IPS DF 6.9 (cell line): ENCODE data around the gene ABCC4.

Experiments
- DNase-seq: peaks from one replicate; pipeline ENCODE4 v3.0.0-alpha.2; 2013; ENCODE audit warnings: low read depth, low spot score
- H3K27ac ChIP-seq: one replicate; pipeline ENCODE4 v1.5.1; 2013; ENCODE audit warnings: low read length, control low read depth
- H3K27me3 ChIP-seq: 2 replicates; pipeline ENCODE4 v1.6.1; 2013; ENCODE audit warnings: mild to moderate bottlenecking, low read length; ENCODE audit not compliant: control insufficient read depth, insufficient read depth
- H3K36me3 ChIP-seq: 2 replicates; pipeline ENCODE4 v1.6.1; 2013; ENCODE audit warnings: low read length; ENCODE audit not compliant: control insufficient read depth, insufficient read depth
- H3K4me1 ChIP-seq: 2 replicates; pipeline ENCODE4 v1.6.1; 2013; ENCODE audit warnings: low read length; ENCODE audit not compliant: control insufficient read depth, insufficient read depth
- H3K4me3 ChIP-seq: 2 replicates; pipeline ENCODE4 v1.5.1; 2013; ENCODE audit warnings: mild to moderate bottlenecking, low read length
- H3K9me3 ChIP-seq: 2 replicates; pipeline ENCODE4 v1.6.1; 2013; ENCODE audit warnings: low read length, inconsistent platforms; ENCODE audit not compliant: control insufficient read depth, insufficient read depth
- WGBS: extraction: QIAGEN DNeasy Blood & Tissue Kit; methylation state at CpG from one replicate; pipeline ENCODE4 v1.1.7; 2013; ENCODE audit warnings: mixed read lengths, missing lambda C conversion rate; ENCODE audit not compliant: insufficient read length, insufficient coverage; 5-methylcytosine and 5-hydroxymethylcytosine counted together

Gene ABCC4

DNA sequence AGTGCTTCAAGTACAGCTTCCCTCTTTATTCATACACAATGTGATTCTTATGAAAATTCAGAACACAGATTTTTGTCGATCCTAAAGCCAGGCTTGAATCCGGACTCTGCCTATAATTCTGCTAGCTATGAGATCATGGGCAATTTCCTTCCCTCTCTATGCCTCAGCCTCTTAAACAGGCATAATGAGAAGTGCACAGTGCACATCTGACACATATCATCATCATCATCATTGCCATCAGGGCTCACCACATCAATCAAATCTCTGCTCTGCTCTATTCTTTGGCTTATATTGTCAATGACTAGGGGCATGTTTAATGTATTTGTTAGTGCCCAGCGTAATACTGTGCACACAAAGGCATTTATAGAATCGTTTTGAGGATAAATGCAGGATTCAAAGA, 269.1 kb downstream of the ABCC4 start:
- DNase-seq = no peak
- no peaks in the 10 kb centered on the region for H3K36me3 ChIP-seq
- no peak overlapping the region for H3K4me3 ChIP-seq
- no peaks in the 10 kb centered on the region for H3K9me3 ChIP-seq
- WGBS = no CpG with 5 or more reads among the region's 4 CpGs
- no peak overlapping the region for H3K27ac ChIP-seq
- no peaks in the 10 kb centered on the region for H3K4me1 ChIP-seq
- no peaks in the 10 kb centered on the region for H3K27me3 ChIP-seq

DNA sequence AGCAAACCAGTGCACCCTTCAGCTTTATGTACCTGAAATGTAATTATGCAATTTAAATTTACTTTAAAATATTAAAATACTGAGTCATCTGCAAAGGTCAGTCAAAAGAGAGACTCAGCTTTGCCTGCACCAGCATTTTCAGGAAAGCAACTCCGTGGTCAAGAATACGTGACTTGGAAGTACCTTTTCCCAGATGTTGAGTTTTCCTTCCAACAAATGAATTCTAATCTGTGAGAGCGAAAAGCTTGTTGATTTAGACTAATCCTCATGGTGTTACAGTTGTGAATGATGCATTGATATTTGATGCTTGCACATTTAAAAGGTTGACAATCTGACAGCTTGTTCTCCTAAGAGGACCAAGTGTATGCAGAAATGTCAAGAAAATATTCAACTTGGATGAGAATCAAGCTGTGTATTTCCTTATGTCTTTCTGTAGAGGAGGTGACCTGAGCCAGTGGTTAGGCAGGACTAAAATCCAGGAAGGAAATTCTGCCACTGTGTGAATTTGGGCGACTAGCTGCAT, 270.4 kb downstream of the ABCC4 start:
- no CpG with 5 or more reads among the region's 4 CpGs for WGBS
- Histone ChIP-seq H3K27me3 (no peaks in the 10 kb centered on the region), H3K27ac (no peak overlapping the region), H3K9me3 (no peaks in the 10 kb centered on the region), H3K4me1 (no peaks in the 10 kb centered on the region), H3K36me3 (no peaks in the 10 kb centered on the region), H3K4me3 (no peak overlapping the region)
- DNase-seq = no peak

DNA sequence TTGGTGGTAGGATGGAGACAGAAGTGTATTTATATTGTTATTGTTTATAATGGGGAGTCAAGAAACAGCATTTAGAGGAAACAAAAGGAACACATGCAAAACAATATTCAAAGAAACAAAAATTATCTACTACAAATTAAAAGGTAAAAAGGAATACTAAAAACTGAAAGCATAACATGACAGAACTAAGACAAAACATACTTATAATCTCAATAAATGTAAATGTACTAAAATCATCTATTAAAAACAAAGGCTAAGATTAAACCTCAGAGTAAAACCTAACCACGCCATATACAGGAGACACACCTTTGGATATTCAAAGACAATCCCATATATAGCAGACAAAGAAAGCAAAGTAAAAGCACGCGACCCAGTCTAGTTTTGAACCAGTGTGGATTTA, 273.6 kb downstream of the ABCC4 start:
- Histone ChIP-seq H3K4me1 (no peaks in the 10 kb centered on the region; the same call in 1 of the 2 replicates), H3K27me3 (no peaks in the 10 kb centered on the region), H3K4me3 (no peak overlapping the region), H3K36me3 (no peaks in the 10 kb centered on the region), H3K9me3 (no peaks in the 10 kb centered on the region), H3K27ac (no peak overlapping the region)
- DNase-seq = no peak
- WGBS = no CpG with 5 or more reads among the region's 3 CpGs

DNA sequence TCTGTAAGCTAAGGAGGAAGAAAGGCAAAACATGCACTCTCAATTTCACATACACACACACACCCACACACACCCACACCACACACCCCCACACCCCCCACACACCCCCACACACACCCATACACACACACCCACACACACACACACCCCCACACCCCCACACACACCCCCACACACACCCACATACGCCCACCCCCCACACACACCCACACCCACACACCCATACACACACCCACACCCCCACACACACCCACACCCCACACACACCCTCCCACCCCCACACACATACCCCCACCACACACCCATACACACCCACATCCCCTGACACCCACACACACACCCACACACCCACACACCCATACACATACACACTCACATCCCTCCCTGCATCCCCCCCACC, 276.1 kb downstream of the ABCC4 start:
- DNase-seq = no peak
- H3K27ac ChIP-seq = no peak overlapping the region
- H3K4me3 ChIP-seq = no peak overlapping the region
- H3K36me3 ChIP-seq = no peaks in the 10 kb centered on the region
- H3K9me3 ChIP-seq = no peaks in the 10 kb centered on the region
- H3K27me3 ChIP-seq = no peaks in the 10 kb centered on the region
- H3K4me1 ChIP-seq = no peaks in the 10 kb centered on the region; the same call in 1 of the 2 replicates
- WGBS = no CpG with 5 or more reads among the region's 1 CpG

DNA sequence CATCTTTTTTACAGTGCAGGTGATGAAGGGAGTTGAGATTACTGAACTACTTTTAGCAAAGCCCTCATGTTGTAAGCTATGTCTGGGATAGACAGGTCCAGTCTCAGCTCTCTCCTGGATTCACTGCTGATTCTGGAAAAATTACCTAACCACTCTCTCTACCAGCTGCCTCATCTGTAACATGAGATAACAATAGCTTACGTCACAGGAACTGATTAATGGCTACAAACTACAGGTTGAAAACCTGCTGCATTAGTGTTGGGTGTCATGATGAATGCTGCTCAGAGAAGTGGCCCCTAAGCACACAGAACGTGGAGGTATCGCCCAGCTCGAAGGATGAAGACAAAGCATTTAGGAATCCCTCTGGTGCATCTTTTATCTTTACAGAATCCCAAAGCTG, 277.8 kb downstream of the ABCC4 start:
- Histone ChIP-seq H3K36me3 (no peaks in the 10 kb centered on the region), H3K27me3 (no peaks in the 10 kb centered on the region), H3K4me3 (no peak overlapping the region), H3K27ac (no peak overlapping the region), H3K4me1 (no peaks in the 10 kb centered on the region; the same call in 1 of the 2 replicates), H3K9me3 (no peaks in the 10 kb centered on the region)
- no peak for DNase-seq
- WGBS = no CpG with 5 or more reads among the region's 4 CpGs

DNA sequence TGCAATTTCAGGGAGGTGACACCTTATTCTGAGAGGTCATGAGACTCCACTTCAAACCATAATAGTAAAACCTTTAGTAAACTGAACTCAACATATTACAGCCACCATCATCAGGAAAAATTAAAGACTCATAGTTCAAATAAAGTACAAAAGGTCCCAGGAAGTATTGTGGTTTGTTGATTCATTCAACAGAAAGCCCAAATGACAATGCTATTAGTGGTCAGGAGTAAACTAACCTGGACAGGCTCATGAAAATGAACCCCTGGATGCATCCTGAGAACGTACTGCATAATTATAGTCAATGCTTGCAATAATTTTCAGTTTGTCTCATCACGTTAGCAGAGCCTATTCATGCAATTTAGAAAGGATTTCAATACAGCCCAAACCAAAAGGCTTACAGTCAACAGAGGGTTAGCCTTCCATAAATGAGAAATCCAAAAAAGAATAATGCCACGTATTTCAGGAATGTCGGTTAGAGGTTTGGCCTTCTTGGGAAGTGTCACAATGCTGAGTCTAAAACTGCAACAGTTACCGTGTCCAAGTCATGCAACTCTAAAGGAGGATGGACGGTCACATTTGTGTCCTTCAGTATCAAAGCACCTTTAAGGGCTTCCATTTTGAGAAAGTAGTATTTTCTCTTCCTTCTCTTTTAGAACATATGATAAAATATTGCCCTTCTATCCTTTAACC, 280.8 kb downstream of the ABCC4 start:
- Histone ChIP-seq H3K27me3 (no peaks in the 10 kb centered on the region), H3K36me3 (no peaks in the 10 kb centered on the region), H3K4me1 (no peaks in the 10 kb centered on the region; the same call in 1 of the 2 replicates), H3K4me3 (no peak overlapping the region), H3K9me3 (no peaks in the 10 kb centered on the region), H3K27ac (no peak overlapping the region)
- no peak for DNase-seq
- WGBS = no CpG with 5 or more reads among the region's 6 CpGs

DNA sequence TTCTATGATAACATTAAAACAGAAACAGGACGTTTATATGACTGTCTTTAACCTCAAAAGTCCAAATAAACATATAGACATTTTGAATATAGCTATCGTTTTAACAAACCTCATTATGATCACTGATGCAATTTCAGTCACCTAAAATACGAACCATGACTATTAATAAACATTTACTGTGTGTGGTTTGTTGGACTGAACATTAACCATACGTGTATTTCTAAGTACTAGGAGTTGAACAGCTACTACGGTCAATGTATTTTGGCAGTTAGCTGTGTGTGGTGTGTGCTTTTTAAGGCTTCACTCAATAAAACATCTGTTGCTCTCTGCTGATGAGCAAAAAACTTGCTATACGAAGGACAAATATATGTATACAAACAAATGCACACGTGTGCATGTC, 281.4 kb downstream of the ABCC4 start:
- Histone ChIP-seq H3K36me3 (no peaks in the 10 kb centered on the region), H3K4me1 (no peaks in the 10 kb centered on the region; the same call in 1 of the 2 replicates), H3K4me3 (no peak overlapping the region), H3K9me3 (no peaks in the 10 kb centered on the region), H3K27ac (no peak overlapping the region), H3K27me3 (no peaks in the 10 kb centered on the region)
- WGBS = no CpG with 5 or more reads among the region's 7 CpGs
- DNase-seq = no peak

DNA sequence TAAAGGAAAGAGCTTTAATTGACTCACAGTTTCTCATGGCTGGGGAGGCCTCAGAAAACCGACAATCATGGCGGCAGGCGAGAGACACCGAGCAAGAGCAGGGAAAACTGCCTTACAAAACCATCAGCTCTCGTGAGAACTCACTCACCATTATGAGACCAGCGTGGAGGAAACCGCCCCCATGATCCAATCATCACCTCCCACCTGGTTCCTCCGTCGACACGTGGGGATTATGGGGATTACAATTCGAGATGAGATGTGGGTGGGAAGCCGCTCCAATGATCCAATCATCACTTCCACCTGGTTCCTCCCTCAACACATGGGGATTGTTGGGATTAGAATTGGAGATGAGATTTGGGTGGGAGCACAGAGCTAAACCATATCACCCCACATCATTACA, 293.9 kb downstream of the ABCC4 start:
- H3K27ac ChIP-seq = no peak overlapping the region
- H3K9me3 ChIP-seq = no peaks in the 10 kb centered on the region
- no peak overlapping the region for H3K4me3 ChIP-seq
- no peak for DNase-seq
- H3K36me3 ChIP-seq = no peaks in the 10 kb centered on the region
- WGBS = no CpG with 5 or more reads among the region's 12 CpGs
- peaks cover under 1% of the 10 kb centered on the region for H3K4me1 ChIP-seq
- H3K27me3 ChIP-seq = no peaks in the 10 kb centered on the region

DNA sequence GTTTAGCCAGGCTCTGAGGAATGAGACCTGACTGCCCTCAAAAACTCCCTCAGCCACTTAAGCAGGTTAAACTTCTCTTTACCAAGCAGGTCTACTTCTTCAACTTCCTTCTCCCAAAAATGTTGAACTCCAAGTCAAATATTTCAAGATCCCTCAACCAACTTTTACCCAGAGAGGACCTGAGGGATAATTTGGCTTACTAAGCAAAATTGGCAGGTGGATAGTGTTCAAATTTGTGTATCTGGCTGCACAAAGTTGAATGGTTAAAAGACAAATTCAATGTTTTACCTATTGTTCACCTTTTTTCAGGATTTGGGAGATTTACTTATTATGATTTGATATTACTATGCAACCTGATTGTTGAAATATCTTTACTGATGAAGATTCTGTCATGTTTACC, 296.0 kb downstream of the ABCC4 start:
- no peak overlapping the region for H3K4me3 ChIP-seq
- no peaks in the 10 kb centered on the region for H3K27me3 ChIP-seq
- DNase-seq = no peak
- no peak overlapping the region for H3K27ac ChIP-seq
- peaks cover 2% of the 10 kb centered on the region for H3K4me1 ChIP-seq
- no peaks in the 10 kb centered on the region for H3K36me3 ChIP-seq
- no peaks in the 10 kb centered on the region for H3K9me3 ChIP-seq

DNA sequence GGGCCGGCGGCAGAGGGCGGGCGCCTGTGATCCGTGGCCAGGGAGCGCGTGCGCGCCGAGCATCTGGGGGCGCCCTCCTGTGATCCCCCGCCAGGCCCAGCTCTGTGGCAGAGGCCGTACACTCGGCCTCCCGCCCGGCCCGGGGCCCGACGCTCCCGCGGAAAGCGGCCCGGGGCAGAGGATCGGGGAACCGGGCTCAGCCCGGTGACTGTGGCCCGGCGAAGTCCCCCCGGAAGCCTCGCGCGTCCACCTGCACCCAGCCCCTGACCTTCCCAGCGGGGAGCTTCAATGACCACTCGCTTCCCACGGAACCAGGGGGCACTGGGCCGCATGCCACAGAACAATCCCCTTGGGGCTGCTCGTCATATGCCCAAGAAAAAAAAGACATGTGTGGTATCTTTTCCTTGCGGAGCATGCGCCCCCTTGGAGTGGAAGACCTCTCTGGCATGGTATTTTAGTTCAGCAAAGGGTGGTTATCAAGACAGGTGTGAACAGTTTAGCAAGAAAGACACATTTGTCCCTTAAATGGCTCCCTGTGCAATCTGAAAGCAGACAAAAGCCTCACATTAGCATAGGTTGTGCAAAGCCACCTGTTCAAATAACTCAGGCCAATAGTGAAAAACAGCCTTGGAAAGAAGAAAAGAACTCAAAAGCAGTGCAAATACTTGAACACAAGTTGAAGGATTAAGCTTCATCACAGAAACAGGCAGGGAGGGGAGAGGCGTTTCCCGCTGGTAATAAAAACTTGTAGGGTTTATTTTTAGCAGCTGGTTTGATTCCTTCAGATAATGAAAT, 298.0 kb downstream of the ABCC4 start:
- Histone ChIP-seq H3K9me3 (no peaks in the 10 kb centered on the region), H3K27ac (no peak overlapping the region), H3K36me3 (no peaks in the 10 kb centered on the region), H3K4me3 (peak overlapping the region; percentile 24; the same call in 1 of the 2 replicates), H3K4me1 (peaks cover 2% of the 10 kb centered on the region), H3K27me3 (no peaks in the 10 kb centered on the region)
- no CpG with 5 or more reads among the region's 41 CpGs for WGBS
- DNase-seq = no peak
